MCF 10A (cell line): Measurements from ENCODE around the gene GDPD5. TPM values are rescaled to one million over a fixed set of nuclear protein-coding genes. Genes with fewer than 3 reads are reported as not detected.

ENCODE experiments used
- BruUV-seq: library from RNA; stranded (reverse); fragments of 400-500 nt; replicated peaks from 2 replicates; lab custom pipeline; 2021; lab: Mats Ljungman, UMichigan
- CTCF ChIA-PET: fragments of 300-600 bp; sonication (Branson Sonifier 250); formaldehyde crosslinking; extraction: SDS; loops from one replicate; lab custom pipeline; 2021; ENCODE audit warnings: antibody characterized with exemption, inconsistent platforms; lab: Yijun Ruan, JAX
- POLR2A ChIA-PET: fragments of 300-600, 350-650 bp; sonication (Branson Sonifier 250); formaldehyde crosslinking; extraction: SDS; loops from one replicate; lab custom pipeline; 2020; ENCODE audit warnings: antibody characterized with exemption, inconsistent platforms; lab: Yijun Ruan, JAX
- DNase-seq: peaks from one replicate; pipeline ENCODE4 v3.0.0-alpha.2; 2018; ENCODE audit not compliant: unreplicated experiment
- H3K27ac Mint-ChIP-seq: one replicate; pipeline ENCODE4 v1.8.0; 2022; ENCODE audit warnings: mild to moderate bottlenecking, low read depth, mixed read lengths; ENCODE audit not compliant: unreplicated experiment
- H3K27me3 Mint-ChIP-seq: one replicate; pipeline ENCODE4 v1.8.0; 2022; ENCODE audit warnings: mixed read lengths; ENCODE audit not compliant: insufficient read depth, unreplicated experiment
- H3K36me3 Mint-ChIP-seq: one replicate; pipeline ENCODE4 v1.8.0; 2022; ENCODE audit warnings: mild to moderate bottlenecking, moderate library complexity, mixed read lengths; ENCODE audit not compliant: insufficient read depth, unreplicated experiment
- H3K4me1 Mint-ChIP-seq: one replicate; pipeline ENCODE4 v1.8.0; 2022; ENCODE audit warnings: mixed read lengths; ENCODE audit not compliant: insufficient read depth, unreplicated experiment
- H3K4me3 Mint-ChIP-seq: one replicate; pipeline ENCODE4 v1.8.0; 2022; ENCODE audit warnings: mild to moderate bottlenecking, moderate library complexity, mixed read lengths; ENCODE audit not compliant: unreplicated experiment
- H3K9me3 Mint-ChIP-seq: one replicate; pipeline ENCODE4 v1.8.0; 2022; ENCODE audit warnings: mixed read lengths; ENCODE audit not compliant: unreplicated experiment
- CTCF ChIP-seq: fragments of 200-600 bp; IDR thresholded peaks from one replicate; pipeline ENCODE4 v1.8.0; 2022; ENCODE audit warnings: antibody characterized with exemption, mild to moderate bottlenecking; ENCODE audit not compliant: unreplicated experiment
- intact Hi-C: fragments of 100-400 bp; cut with micrococcal nuclease; formaldehyde crosslinking; loops from 2 replicates; pipeline ENCODE4 v1.14.1; 2022
- total RNA-seq: library from RNA; stranded (reverse); gene quantifications from 2 replicates; pipeline ENCODE4 v1.2.3, GENCODE V29; 2022

Gene GDPD5
- total RNA-seq, 1 experiment from 2014 or later: 5.6 TPM

DNA sequence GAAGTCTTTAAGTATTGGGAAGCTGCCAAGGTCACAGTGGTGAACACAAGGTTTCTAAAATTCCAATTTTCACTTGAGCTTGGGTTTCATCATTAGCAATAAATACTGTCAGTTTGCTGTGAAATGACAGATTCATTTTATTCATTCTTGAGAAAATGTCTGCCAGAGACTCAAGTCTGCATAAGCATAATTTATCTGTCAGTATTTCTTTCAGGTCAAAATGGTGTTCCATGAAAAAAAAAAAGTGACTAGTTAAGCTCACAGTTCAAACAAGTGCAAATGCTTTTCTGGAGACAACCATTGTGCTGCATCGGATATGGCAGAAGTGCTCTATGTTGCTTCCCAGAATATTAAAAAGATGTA lies 8.1 kb upstream of the GDPD5 start:
- POLR2A ChIA-PET: interaction anchor here (0.7 to 1.9 kb wide), 3 partner anchors 25 to 87 kb away, joined by 5 to 7 read pairs (median 6); partner anchors contain the start of gene SERPINH1

DNA sequence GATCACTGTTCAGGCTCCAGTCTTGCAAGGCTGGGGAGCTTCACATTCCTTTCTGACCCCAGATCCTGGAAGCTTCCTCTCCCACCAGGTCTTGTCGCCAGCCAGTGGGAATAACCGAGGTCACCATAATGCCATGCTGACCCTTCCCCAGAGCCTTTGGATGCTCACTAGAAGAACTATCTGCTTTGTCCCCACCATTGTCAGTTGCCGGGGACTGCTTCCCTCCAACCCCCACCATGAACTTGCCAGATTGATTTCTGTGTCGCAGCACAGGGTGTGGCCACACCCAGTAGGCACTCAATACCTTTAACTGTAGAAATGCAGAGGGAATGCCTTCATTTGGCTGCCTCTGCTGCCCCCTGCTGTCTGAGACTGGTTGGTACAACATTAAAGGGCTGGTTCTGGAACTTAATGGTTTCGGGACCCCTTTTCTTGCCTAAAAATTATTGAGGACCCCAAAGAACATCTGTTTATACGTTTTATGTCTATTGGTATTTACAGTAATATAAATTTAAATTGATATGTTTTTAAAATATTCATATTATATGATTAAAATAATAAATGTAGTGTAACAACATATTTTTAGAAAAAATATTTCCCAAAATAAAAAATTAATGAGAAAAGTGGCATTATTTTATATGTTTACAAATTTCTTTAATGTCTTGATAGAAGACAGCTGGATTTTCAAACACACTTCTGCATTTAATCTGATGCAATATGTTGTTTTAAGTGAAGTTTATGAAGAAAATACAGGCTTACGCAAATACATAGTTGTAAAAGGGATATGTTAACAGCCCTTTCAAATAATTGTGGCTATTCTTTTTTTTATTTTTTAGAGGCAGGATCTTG lies 6.7 kb upstream of the GDPD5 start:
- H3K9me3 Mint-ChIP-seq: no peaks in the 10 kb centered on the region
- BruUV-seq: no TSS peak
- H3K4me3 Mint-ChIP-seq: no peak overlapping the region
- peaks cover 5% of the 10 kb centered on the region for H3K4me1 Mint-ChIP-seq
- intact Hi-C loops: loop anchor here (1.0 to 2.0 kb wide), 3 partner anchors 87 to 252 kb away; no protein-coding TSS in a partner anchor
- H3K27me3 Mint-ChIP-seq: no peaks in the 10 kb centered on the region
- peak; percentile 87 for TF ChIP-seq CTCF
- H3K36me3 Mint-ChIP-seq: no peaks in the 10 kb centered on the region
- H3K27ac Mint-ChIP-seq: no peak overlapping the region
- CTCF ChIA-PET: interaction anchor here (0.6 to 12.6 kb wide), 48 partner anchors 9 to 539 kb away, joined by 3 to 284 read pairs (median 4); partner anchors contain the start of gene KLHL35
- DNase-seq: peak; percentile 80
- POLR2A ChIA-PET: interaction anchor here (0.6 to 1.3 kb wide), 2 partner anchors 14 to 87 kb away, joined by 3 to 4 read pairs; no protein-coding TSS in a partner anchor

More for the DNA sequence above, 8.1 kb upstream of the GDPD5 start:
- no peaks in the 10 kb centered on the region for H3K27me3 Mint-ChIP-seq
- H3K4me1 Mint-ChIP-seq: peaks cover 12% of the 10 kb centered on the region
- H3K9me3 Mint-ChIP-seq: no peaks in the 10 kb centered on the region
- no peak overlapping the region for H3K27ac Mint-ChIP-seq
- no peak overlapping the region for H3K4me3 Mint-ChIP-seq
- no peak for TF ChIP-seq CTCF
- no peak for DNase-seq
- no TSS peak for BruUV-seq
- no peaks in the 10 kb centered on the region for H3K36me3 Mint-ChIP-seq
- intact Hi-C loops: loop anchor here (2.0 kb wide), 1 partner anchor 253 kb away; no protein-coding TSS in a partner anchor
- CTCF ChIA-PET: interaction anchor here (0.7 to 12.6 kb wide), 7 partner anchors 15 to 1167 kb away, joined by 3 to 284 read pairs (median 6); no protein-coding TSS in a partner anchor

GRCh38 chr11:75531325-75531724 lies 5.6 kb upstream of the GDPD5 start:
- intact Hi-C loops: no loop called here

More at GRCh38 chr11:75531325-75531724, 5.6 kb upstream of the GDPD5 start:
- ChIA-PET POLR2A (interaction anchor here (0.6 kb wide), 1 partner anchor 15 kb away, joined by 3 read pairs; no protein-coding TSS in a partner anchor), CTCF (interaction anchor here (0.6 to 12.6 kb wide), 29 partner anchors 8 to 286 kb away, joined by 3 to 284 read pairs (median 5); partner anchors contain the start of gene KLHL35)
- H3K4me1 Mint-ChIP-seq: peaks cover 5% of the 10 kb centered on the region
- H3K9me3 Mint-ChIP-seq: no peaks in the 10 kb centered on the region
- H3K36me3 Mint-ChIP-seq: no peaks in the 10 kb centered on the region
- no TSS peak for BruUV-seq
- H3K27ac Mint-ChIP-seq: no peak overlapping the region
- no peak overlapping the region for H3K4me3 Mint-ChIP-seq
- TF ChIP-seq CTCF: no peak
- DNase-seq: no peak
- no peaks in the 10 kb centered on the region for H3K27me3 Mint-ChIP-seq
